ENCODE measurements around the gene ATP7B.

GRCh38 chr13:51998723-51999509 is 12.3 kb downstream of the ATP7B start:
- TF ChIP-seq TEAD4 (IDR thresholded peaks at IDR 0.05) (no peak), RAD21 (IDR thresholded peaks at IDR 0.05; ENCODE audit: low read depth) (no peak), TAF1 (IDR thresholded peaks at IDR 0.05; ENCODE audit: low read depth) (no peak)
